GM12892 (cell line): Measurements from ENCODE around the gene SLC7A10.

Experiments
- POLR2A ChIP-seq: IDR thresholded peaks from 2 replicates; pipeline ENCODE4 v1.6.1; 2011; ENCODE audit warnings: low read depth, low read length, control low read depth
- POLR2AphosphoS5 ChIP-seq: IDR thresholded peaks from 2 replicates; pipeline ENCODE4 v1.6.1; 2011; ENCODE audit warnings: low read depth, low read length, control low read depth
- TAF1 ChIP-seq: IDR thresholded peaks from 2 replicates; pipeline ENCODE4 v1.6.1; 2011; ENCODE audit warnings: low read depth, mild to moderate bottlenecking, control low read depth, low read length, borderline replicate concordance

- TF ChIP-seq POLR2A, result no peak
- TF ChIP-seq POLR2AphosphoS5, result no peak
- no peak for TF ChIP-seq TAF1
Observed at GRCh38 chr19:33214596-33214995, 11.1 kb downstream of the SLC7A10 start.
